OCI-LY3 (cell line): Measurements from ENCODE around the gene STMND1.

Source experiments
- H2AFZ ChIP-seq: fragments of 200-600, 300-600 bp; shearing (Covaris generic); 2 replicates; pipeline ENCODE4 v1.6.0; 2014; ENCODE audit warnings: antibody characterized with exemption, low read depth, low read length
- H3K27ac ChIP-seq: fragments of 200-600, 300-600 bp; sonication (generic); 2 replicates; pipeline ENCODE4 v1.5.1; 2014; ENCODE audit warnings: mild to moderate bottlenecking, low read length, moderate library complexity, mixed read lengths
- H3K27me3 ChIP-seq: fragments of 200-600, 300-600 bp; sonication (generic); 2 replicates; pipeline ENCODE4 v1.6.1; 2014; ENCODE audit warnings: low read depth, low read length, mixed read lengths
- H3K36me3 ChIP-seq: fragments of 200-600, 300-600 bp; sonication (generic); replicated peaks from 2 replicates; pipeline ENCODE3; 2014; ENCODE audit warnings: low read depth, low read length, mixed read lengths
- H3K4me1 ChIP-seq: fragments of 300-600, 200-600 bp; sonication (generic); 2 replicates; pipeline ENCODE4 v1.6.1; 2014; ENCODE audit warnings: low read length, mixed read lengths
- H3K4me2 ChIP-seq: fragments of 200-600, 300-600 bp; sonication (generic); 2 replicates; pipeline ENCODE4 v1.6.1; 2014; ENCODE audit warnings: low read length, mixed read lengths
- H3K4me3 ChIP-seq: fragments of 300-600, 200-600 bp; sonication (generic); 2 replicates; pipeline ENCODE4 v1.5.1; 2014; ENCODE audit warnings: antibody characterized with exemption, mild to moderate bottlenecking, low read length, moderate library complexity
- H3K79me2 ChIP-seq: fragments of 300-600, 200-600 bp; shearing (Covaris generic); 2 replicates; pipeline ENCODE4 v1.6.1; 2014; ENCODE audit warnings: mild to moderate bottlenecking, low read length, mixed read lengths
- H3K9ac ChIP-seq: fragments of 300-600, 200-600 bp; shearing (Covaris generic); 2 replicates; pipeline ENCODE4 v1.6.0; 2014; ENCODE audit warnings: mild to moderate bottlenecking, low read length, moderate library complexity
- H3K9me3 ChIP-seq: fragments of 200-600, 300-600 bp; shearing (Covaris generic); 2 replicates; pipeline ENCODE4 v1.6.1; 2014; ENCODE audit warnings: low read length, mixed read lengths; ENCODE audit not compliant: insufficient read depth
- H4K20me1 ChIP-seq: fragments of 200-600, 300-600 bp; sonication (generic); 2 replicates; pipeline ENCODE4 v1.6.1; 2016; ENCODE audit warnings: low read length, mixed read lengths; ENCODE audit not compliant: insufficient read depth
- EZH2phosphoT487 ChIP-seq: fragments of 200-600 bp; shearing (Covaris generic); IDR thresholded peaks from 2 replicates; pipeline ENCODE4 v1.6.1; 2018; ENCODE audit warnings: antibody characterized with exemption, mixed run types, low read depth
- TF ChIP-seq, protein P1 (sequence below): fragments of 200-600, 300-600 bp; sonication (generic); IDR thresholded peaks from 2 replicates; pipeline ENCODE4 v1.5.1; 2014; ENCODE audit warnings: antibody characterized with exemption, low read length, low read depth

The STMND1 gene

DNA sequence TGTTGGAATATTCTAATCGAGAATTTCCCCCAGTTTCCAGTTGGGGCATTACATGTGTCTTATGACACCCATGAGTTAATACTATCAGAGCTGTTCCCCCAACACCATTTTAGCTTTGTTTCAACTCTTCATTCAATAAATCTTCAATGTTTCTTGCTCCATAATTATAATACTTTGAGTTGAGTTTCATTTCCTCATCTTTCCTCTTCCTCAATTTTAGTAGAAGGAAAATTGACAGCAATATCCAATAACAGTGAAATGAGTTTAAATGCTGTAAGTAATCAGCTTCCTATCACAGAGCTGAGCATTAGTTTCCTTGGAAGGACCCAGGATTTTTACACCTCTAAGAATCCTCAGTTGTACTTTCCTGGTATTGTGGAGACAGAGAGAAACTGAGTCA lies 1.0 kb upstream of the STMND1 start:
- no peak overlapping the region for H3K4me2 ChIP-seq
- no peaks in the 10 kb centered on the region for H3K79me2 ChIP-seq
- H2AFZ ChIP-seq = no peak overlapping the region
- TF ChIP-seq EZH2phosphoT487 = no peak
- TF ChIP-seq, protein P1, sequence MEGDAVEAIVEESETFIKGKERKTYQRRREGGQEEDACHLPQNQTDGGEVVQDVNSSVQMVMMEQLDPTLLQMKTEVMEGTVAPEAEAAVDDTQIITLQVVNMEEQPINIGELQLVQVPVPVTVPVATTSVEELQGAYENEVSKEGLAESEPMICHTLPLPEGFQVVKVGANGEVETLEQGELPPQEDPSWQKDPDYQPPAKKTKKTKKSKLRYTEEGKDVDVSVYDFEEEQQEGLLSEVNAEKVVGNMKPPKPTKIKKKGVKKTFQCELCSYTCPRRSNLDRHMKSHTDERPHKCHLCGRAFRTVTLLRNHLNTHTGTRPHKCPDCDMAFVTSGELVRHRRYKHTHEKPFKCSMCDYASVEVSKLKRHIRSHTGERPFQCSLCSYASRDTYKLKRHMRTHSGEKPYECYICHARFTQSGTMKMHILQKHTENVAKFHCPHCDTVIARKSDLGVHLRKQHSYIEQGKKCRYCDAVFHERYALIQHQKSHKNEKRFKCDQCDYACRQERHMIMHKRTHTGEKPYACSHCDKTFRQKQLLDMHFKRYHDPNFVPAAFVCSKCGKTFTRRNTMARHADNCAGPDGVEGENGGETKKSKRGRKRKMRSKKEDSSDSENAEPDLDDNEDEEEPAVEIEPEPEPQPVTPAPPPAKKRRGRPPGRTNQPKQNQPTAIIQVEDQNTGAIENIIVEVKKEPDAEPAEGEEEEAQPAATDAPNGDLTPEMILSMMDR = no peak
- no peaks in the 10 kb centered on the region for H3K36me3 ChIP-seq
- no peaks in the 10 kb centered on the region for H3K4me1 ChIP-seq
- H3K4me3 ChIP-seq = no peak overlapping the region
- H3K27ac ChIP-seq = no peak overlapping the region
- H3K9ac ChIP-seq = no peak overlapping the region
- H4K20me1 ChIP-seq = no peaks in the 10 kb centered on the region
- no peaks in the 10 kb centered on the region for H3K27me3 ChIP-seq
- no peaks in the 10 kb centered on the region for H3K9me3 ChIP-seq

DNA sequence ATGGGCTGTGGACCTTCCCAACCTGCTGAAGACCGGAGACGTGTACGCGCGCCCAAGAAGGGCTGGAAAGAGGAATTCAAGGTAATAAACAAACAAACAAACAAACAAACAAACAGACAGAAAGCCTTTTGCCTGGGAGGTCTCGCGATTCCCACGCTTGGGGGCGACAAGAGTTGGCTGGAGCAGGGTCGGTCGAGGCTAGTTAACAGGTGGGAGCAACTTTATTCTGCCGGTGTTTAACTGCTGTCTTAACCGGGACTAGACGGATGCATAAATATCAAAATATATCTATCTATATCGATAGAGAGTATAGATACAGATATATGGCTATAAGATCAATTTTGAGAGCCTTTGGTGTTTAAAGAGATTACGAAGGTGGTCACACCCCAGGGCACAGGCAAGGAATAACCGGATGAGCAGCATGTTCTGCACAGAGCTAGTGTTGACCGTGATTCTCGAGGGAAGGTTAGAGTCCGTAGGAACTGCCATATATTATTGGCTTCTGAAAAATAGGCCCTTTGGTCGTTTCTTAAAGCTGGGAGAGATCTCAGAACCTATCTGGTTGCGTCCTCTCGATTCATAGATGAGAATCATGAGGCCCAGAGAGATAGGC lies 514 bp downstream of the STMND1 start:
- no peak overlapping the region for H3K4me3 ChIP-seq
- TF ChIP-seq, protein P1 = no peak
- no peak for TF ChIP-seq EZH2phosphoT487
- no peaks in the 10 kb centered on the region for H3K27me3 ChIP-seq
- no peak overlapping the region for H3K4me2 ChIP-seq
- H3K9ac ChIP-seq = no peak overlapping the region
- H3K36me3 ChIP-seq = no peaks in the 10 kb centered on the region
- H3K27ac ChIP-seq = no peak overlapping the region
- no peak overlapping the region for H2AFZ ChIP-seq
- H4K20me1 ChIP-seq = no peaks in the 10 kb centered on the region
- no peaks in the 10 kb centered on the region for H3K79me2 ChIP-seq
- no peaks in the 10 kb centered on the region for H3K9me3 ChIP-seq
- no peaks in the 10 kb centered on the region for H3K4me1 ChIP-seq

DNA sequence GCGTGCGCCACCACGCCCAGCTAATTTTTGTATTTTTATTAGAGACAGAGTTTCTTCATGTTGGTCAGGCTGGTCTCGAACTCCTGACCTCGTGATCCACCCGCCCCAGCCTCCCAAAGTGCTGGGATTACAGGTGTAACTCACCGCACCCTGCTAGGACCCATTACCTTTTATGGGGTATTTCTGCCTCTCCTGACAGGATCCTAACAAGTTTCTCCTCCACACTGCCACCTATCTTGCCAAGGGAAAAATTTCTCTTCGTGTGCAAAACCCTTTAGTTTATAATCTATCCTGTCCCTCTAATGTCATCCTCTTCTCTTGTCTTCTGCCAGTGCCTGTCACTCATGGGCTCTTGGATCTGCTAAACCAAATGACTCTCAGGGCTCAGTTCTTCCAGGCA lies 1.9 kb downstream of the STMND1 start:
- no peaks in the 10 kb centered on the region for H4K20me1 ChIP-seq
- H3K4me3 ChIP-seq = no peak overlapping the region
- H2AFZ ChIP-seq = no peak overlapping the region
- no peak overlapping the region for H3K9ac ChIP-seq
- H3K79me2 ChIP-seq = no peaks in the 10 kb centered on the region
- H3K4me1 ChIP-seq = no peaks in the 10 kb centered on the region
- TF ChIP-seq, protein P1 = no peak
- no peak for TF ChIP-seq EZH2phosphoT487
- H3K27ac ChIP-seq = no peak overlapping the region
- no peaks in the 10 kb centered on the region for H3K9me3 ChIP-seq
- no peaks in the 10 kb centered on the region for H3K27me3 ChIP-seq
- no peak overlapping the region for H3K4me2 ChIP-seq
- H3K36me3 ChIP-seq = no peaks in the 10 kb centered on the region

DNA sequence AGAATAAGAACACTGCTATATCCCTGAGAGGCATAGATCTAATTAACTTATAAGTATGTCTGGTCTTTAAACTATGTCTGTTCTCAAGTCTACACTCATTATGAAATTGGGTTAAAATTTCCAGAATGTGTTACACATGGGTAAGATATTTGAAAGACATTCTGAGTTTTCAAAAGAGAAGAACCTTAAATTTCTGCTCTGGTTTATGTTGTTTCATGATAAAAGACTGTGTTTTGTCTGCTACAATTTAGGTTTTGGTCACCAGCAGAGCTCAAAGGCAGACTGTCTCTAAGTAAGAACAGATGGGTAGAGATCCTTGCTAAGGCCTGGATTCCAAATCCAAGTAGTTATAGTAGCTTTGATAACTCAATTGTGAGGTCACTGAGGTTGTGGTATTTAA lies 6.0 kb downstream of the STMND1 start:
- Histone ChIP-seq H3K4me1 (no peaks in the 10 kb centered on the region), H3K9me3 (no peaks in the 10 kb centered on the region), H3K27ac (no peak overlapping the region), H3K9ac (no peak overlapping the region), H3K79me2 (no peaks in the 10 kb centered on the region), H3K36me3 (no peaks in the 10 kb centered on the region), H2AFZ (no peak overlapping the region), H3K4me2 (no peak overlapping the region), H3K27me3 (no peaks in the 10 kb centered on the region), H3K4me3 (no peak overlapping the region), H4K20me1 (no peaks in the 10 kb centered on the region)
- TF ChIP-seq, protein P1 = no peak
- TF ChIP-seq EZH2phosphoT487 = no peak
